ENCODE measurements around the gene CFAP298.

DNA sequence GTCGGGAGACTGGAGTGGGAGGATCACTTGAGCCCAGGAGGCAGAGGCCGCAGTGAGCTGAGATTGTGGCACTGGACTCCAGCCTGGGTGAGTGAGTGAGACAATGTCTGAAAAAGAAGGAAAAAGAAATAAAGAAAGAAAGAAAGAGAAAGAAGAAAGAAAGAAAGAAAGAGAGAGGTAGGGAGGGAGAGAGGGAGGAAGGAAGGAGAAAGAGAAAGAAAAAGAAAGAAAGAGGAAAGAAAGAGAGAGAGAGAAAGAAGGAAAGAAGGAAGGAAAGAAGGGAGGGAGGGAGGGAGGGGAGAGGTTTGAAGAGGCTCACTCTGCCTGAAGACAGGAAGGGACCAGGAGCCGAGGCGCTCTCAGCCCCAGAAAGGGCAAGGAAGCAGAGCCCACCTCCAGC lies 22.0 kb downstream of the CFAP298 start:
- TF ChIP-seq, protein P1, sequence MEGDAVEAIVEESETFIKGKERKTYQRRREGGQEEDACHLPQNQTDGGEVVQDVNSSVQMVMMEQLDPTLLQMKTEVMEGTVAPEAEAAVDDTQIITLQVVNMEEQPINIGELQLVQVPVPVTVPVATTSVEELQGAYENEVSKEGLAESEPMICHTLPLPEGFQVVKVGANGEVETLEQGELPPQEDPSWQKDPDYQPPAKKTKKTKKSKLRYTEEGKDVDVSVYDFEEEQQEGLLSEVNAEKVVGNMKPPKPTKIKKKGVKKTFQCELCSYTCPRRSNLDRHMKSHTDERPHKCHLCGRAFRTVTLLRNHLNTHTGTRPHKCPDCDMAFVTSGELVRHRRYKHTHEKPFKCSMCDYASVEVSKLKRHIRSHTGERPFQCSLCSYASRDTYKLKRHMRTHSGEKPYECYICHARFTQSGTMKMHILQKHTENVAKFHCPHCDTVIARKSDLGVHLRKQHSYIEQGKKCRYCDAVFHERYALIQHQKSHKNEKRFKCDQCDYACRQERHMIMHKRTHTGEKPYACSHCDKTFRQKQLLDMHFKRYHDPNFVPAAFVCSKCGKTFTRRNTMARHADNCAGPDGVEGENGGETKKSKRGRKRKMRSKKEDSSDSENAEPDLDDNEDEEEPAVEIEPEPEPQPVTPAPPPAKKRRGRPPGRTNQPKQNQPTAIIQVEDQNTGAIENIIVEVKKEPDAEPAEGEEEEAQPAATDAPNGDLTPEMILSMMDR (IDR thresholded peaks at IDR 0.05), result no peak
- TF ChIP-seq EZH2 (IDR thresholded peaks at IDR 0.05; ENCODE audit: borderline replicate concordance, insufficient read depth, low read depth, low read length, poor library complexity, severe bottlenecking), result no peak

Data from B cell (primary cell).